Measurements from ENCODE around the gene SOX6. TPM values are rescaled to one million over a fixed set of nuclear protein-coding genes. Genes with fewer than 3 reads are reported as not detected.

SOX6 gene
- total and polyA plus RNA-seq, 2 of the 13 experiments (the other 11 are each of a cell fraction or from before 2014, with no cell fraction given), result 2.6 to 11.2 TPM

- no peak for TF ChIP-seq REXO4 (CRISPR knock-in tag; IDR thresholded peaks at IDR 0.05; ENCODE audit: borderline replicate concordance)
Observed at GRCh38 chr11:16326679-16327297, 29.6 kb downstream of the SOX6 start (continued).

DNA sequence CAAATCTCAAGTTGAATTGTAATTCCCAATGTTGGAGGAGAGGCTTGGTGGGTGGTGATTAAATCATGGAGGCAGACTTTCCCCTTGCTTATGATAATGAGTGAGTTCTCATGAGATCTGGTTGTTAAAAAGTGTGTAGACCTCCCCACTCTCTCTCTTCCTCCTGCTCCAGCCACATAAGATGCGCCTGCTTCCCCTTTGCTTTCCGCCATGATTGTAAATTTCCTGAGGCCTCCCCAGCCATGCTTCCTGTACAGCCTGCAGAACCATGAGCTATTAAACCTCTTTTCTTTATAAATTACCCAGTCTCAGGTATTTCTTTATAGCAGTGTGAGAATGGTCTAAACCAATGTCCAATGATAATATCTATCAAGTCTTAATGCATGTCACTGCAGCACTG is 34.2 kb downstream of the SOX6 start:
- no TSS peak for BruUV-seq (replicated peaks)
- DNase-seq (ENCODE audit: low spot score) (no peak), ATAC-seq (no peak), FAIRE-seq (no peak)
- TF ChIP-seq ZMYM3 (CRISPR knock-in tag; IDR thresholded peaks at IDR 0.05), result no peak
- no peak for TF ChIP-seq KLF15 (CRISPR knock-in tag; IDR thresholded peaks at IDR 0.05; ENCODE audit: borderline replicate concordance)
- TF ChIP-seq BHLHE40 (IDR thresholded peaks at IDR 0.05; ENCODE audit: low read length), result no peak
- no peak for TF ChIP-seq ZNF235 (CRISPR knock-in tag; IDR thresholded peaks at IDR 0.05; ENCODE audit: borderline replicate concordance)
- TF ChIP-seq MTA1 (CRISPR knock-in tag; IDR thresholded peaks at IDR 0.05; ENCODE audit: borderline replicate concordance), result no peak
- H4K20me1 ChIP-seq (ENCODE audit: insufficient read depth, low read length), result no peaks in the 10 kb centered on the region
- intact Hi-C loops (cut with micrococcal nuclease; ENCODE audit: unreplicated experiment) (no loop called here), in situ Hi-C loops (cut with HindIII; ENCODE audit: extremely low pct_ligation_motif_present, low pct_unique_long_range_greater_than_20kb) (no loop called here)
- H3K27me3 ChIP-seq (ENCODE audit: control insufficient read depth in 1 of 2, insufficient read depth in 2 of 2, low read length in 2 of 2), result no peaks in the 10 kb centered on the region
- CTCF ChIA-PET (ENCODE audit: low intra/inter-chr PET ratio, low total read pairs), result no interaction called here
- no peak overlapping the region for H3K4me2 ChIP-seq (ENCODE audit: low read depth, low read length)
- H3K9me3 ChIP-seq (ENCODE audit: low read length), result no peaks in the 10 kb centered on the region
- H3K79me2 ChIP-seq (ENCODE audit: insufficient read depth, low read length), result no peaks in the 10 kb centered on the region
- no peak overlapping the region for H3K9ac ChIP-seq (ENCODE audit: insufficient read depth, low read depth, low read length)
- no peaks in the 10 kb centered on the region for H3K4me1 ChIP-seq (ENCODE audit: insufficient read depth, low read length)
- H2AFZ ChIP-seq (ENCODE audit: low read length), result no peak overlapping the region
- POLR2A ChIA-PET, result no interaction called here
- no peak overlapping the region for H3K27ac ChIP-seq (ENCODE audit: extremely low read length, insufficient read depth, low read length)
- H3K4me3 ChIP-seq (replicated peaks in 1 of 3; ENCODE audit: insufficient read depth in 1 of 3, low read depth in 2 of 3, low read length in 3 of 3), result no peak overlapping the region
- WGBS (ENCODE audit: low lambda C conversion rate), result 94% methylated on average over 2 of the region's 2 CpGs
- H3K36me3 ChIP-seq (replicated peaks in 1 of 2; ENCODE audit: control insufficient read depth in 1 of 2, insufficient read depth in 2 of 2, low read length in 2 of 2), result no peaks in the 10 kb centered on the region

DNA sequence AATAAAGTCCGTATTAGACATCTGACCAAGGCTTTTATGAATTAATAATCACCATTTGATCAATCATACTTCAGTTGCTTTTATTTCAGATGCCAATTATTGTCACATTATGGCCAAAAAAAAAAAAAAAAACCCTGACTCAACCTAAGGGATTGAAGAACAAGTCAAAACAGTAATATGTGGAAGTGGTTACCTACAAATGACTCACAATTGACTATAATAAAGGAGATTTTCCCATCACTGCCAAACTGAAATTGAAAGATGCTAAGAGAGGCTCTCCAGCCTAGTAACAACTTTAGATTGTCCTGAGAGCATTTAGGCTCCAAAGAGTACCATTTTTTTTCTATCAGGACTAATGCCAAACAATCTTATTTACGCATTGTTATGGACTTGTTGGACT is 35.2 kb downstream of the SOX6 start:
- ChIA-PET POLR2A (no interaction called here), CTCF (ENCODE audit: low intra/inter-chr PET ratio, low total read pairs) (no interaction called here)
- ATAC-seq (no peak), DNase-seq (ENCODE audit: low spot score) (no peak), FAIRE-seq (no peak)
- H3K9ac ChIP-seq (ENCODE audit: insufficient read depth, low read depth, low read length), result no peak overlapping the region
- intact Hi-C loops (cut with micrococcal nuclease; ENCODE audit: unreplicated experiment), result no loop called here
- BruUV-seq (replicated peaks), result no TSS peak
- H2AFZ ChIP-seq (ENCODE audit: low read length), result no peak overlapping the region
- H3K27me3 ChIP-seq (ENCODE audit: control insufficient read depth in 1 of 2, insufficient read depth in 2 of 2, low read length in 2 of 2), result no peaks in the 10 kb centered on the region
- 13% methylated on average over 2 of the region's 2 CpGs for WGBS (ENCODE audit: low lambda C conversion rate)
- no peaks in the 10 kb centered on the region for H3K36me3 ChIP-seq (replicated peaks in 1 of 2; ENCODE audit: control insufficient read depth in 1 of 2, insufficient read depth in 2 of 2, low read length in 2 of 2)
- no peaks in the 10 kb centered on the region for H3K79me2 ChIP-seq (ENCODE audit: insufficient read depth, low read length)
- no peak overlapping the region for H3K4me2 ChIP-seq (ENCODE audit: low read depth, low read length)
- TF ChIP-seq HOMEZ (CRISPR knock-in tag; IDR thresholded peaks at IDR 0.05; ENCODE audit: low read depth), result no peak
- TF ChIP-seq, protein P1, sequence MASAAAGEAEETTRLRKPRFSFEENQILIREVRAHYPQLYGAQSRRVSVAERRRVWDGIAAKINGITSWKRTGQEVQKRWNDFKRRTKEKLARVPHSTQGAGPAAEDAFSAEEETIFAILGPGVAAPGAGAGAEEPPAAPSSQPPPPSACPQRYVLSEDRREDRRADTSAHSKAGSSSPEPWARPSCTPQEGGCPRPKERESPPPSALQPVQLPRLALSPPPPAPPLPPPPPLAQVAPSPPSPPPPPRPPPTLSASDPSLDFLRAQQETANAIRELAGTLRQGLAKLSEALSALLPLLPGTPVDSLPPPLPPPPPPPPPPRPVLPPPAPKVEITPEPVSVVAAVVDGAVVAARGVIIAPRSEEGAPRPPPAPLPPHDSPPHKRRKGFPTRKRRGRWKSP (CRISPR knock-in tag; IDR thresholded peaks at IDR 0.05), result no peak
- TF ChIP-seq ZNF619 (CRISPR knock-in tag; IDR thresholded peaks at IDR 0.05), result no peak
- H3K27ac ChIP-seq (ENCODE audit: extremely low read length, insufficient read depth, low read length), result no peak overlapping the region
- H3K9me3 ChIP-seq (ENCODE audit: low read length), result no peaks in the 10 kb centered on the region
- no peaks in the 10 kb centered on the region for H3K4me1 ChIP-seq (ENCODE audit: insufficient read depth, low read length)
- no peak overlapping the region for H3K4me3 ChIP-seq (replicated peaks in 1 of 3; ENCODE audit: insufficient read depth in 1 of 3, low read depth in 2 of 3, low read length in 3 of 3)
- no peaks in the 10 kb centered on the region for H4K20me1 ChIP-seq (ENCODE audit: insufficient read depth, low read length)
- in situ Hi-C loops (cut with HindIII; ENCODE audit: extremely low pct_ligation_motif_present, low pct_unique_long_range_greater_than_20kb), result no loop called here
